ENCODE measurements around the gene IGF2R. TPM values are rescaled to one million over a fixed set of nuclear protein-coding genes. Genes with fewer than 3 reads are reported as not detected.

The IGF2R gene
- total RNA-seq, 1 experiment from 2014 or later: 127 TPM

DNA sequence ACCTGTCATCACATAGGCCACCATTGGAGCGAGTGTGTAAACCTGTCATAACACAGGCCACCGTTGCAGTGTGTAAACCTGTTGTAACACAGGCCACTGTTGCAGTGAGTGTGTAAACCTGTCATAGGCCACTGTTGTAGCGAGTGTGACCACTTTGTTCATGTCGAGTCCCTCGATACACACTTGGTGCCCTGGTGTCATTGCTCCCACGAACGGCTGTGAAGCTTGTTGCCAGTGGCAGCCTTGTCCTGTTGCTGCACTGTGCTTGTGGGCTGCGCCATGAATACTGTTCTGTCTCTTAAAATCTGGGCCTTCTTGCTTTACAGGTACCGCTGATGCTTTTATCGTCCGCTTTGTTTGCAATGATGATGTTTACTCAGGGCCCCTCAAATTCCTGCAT is 91.3 kb downstream of the IGF2R start:
- Mint-ChIP-seq H3K27ac (ENCODE audit: unreplicated experiment) (no peak overlapping the region), H3K4me1 (ENCODE audit: low read depth, unreplicated experiment) (no peaks in the 10 kb centered on the region), H3K36me3 (ENCODE audit: insufficient read depth, unreplicated experiment) (peaks cover 29% of the 10 kb centered on the region), H3K4me3 (ENCODE audit: low read depth, unreplicated experiment) (no peak overlapping the region), H3K9me3 (ENCODE audit: low read depth, unreplicated experiment) (no peaks in the 10 kb centered on the region), H3K27me3 (ENCODE audit: unreplicated experiment) (no peaks in the 10 kb centered on the region)
- no peak for TF ChIP-seq CTCF (IDR thresholded peaks at IDR 0.05; ENCODE audit: unreplicated experiment)
- CTCF ChIA-PET: no interaction called here
- BruUV-seq (replicated peaks): no TSS peak
- intact Hi-C loops (cut with micrococcal nuclease; ENCODE audit: unreplicated experiment): no loop called here
- no peak for DNase-seq

DNA sequence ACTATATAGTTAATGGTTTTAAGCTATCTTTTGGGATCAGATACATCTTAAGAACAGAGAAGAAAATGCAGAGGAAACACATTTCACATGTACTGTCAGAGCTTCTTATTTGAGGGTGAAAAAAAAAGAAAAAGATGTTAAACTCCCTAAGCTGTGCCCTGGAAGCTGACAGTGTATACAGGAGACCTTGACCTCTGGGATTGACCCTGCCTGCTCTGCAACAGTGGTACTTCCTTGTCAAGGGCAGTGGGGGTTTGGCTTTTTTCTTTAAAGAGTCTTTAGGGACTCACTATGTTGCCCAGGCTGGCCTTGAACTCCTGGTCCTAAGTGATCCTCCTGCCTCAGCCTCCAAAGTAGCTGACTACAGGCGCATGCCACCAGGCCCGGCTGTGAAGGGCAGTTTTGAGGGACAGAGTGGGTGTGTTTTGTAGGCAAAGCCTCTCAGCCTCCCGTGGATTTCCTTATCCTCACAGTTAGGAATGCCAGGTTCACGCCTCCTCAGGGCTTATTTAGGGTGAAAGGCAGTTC is 92.1 kb downstream of the IGF2R start:
- no peaks in the 10 kb centered on the region for H3K9me3 Mint-ChIP-seq (ENCODE audit: low read depth, unreplicated experiment)
- H3K4me3 Mint-ChIP-seq (ENCODE audit: low read depth, unreplicated experiment): no peak overlapping the region
- peaks cover 34% of the 10 kb centered on the region for H3K36me3 Mint-ChIP-seq (ENCODE audit: insufficient read depth, unreplicated experiment)
- DNase-seq: no peak
- no peak overlapping the region for H3K27ac Mint-ChIP-seq (ENCODE audit: unreplicated experiment)
- H3K27me3 Mint-ChIP-seq (ENCODE audit: unreplicated experiment): no peaks in the 10 kb centered on the region
- no peaks in the 10 kb centered on the region for H3K4me1 Mint-ChIP-seq (ENCODE audit: low read depth, unreplicated experiment)
- intact Hi-C loops (cut with micrococcal nuclease; ENCODE audit: unreplicated experiment): no loop called here
- CTCF ChIA-PET: no interaction called here
- BruUV-seq (replicated peaks): no TSS peak
- no peak for TF ChIP-seq CTCF (IDR thresholded peaks at IDR 0.05; ENCODE audit: unreplicated experiment)

GRCh38 chr6:160063771-160064413 is 95.0 kb downstream of the IGF2R start:
- Mint-ChIP-seq H3K27me3 (ENCODE audit: unreplicated experiment) (no peaks in the 10 kb centered on the region), H3K36me3 (ENCODE audit: insufficient read depth, unreplicated experiment) (peaks cover 41% of the 10 kb centered on the region), H3K4me1 (ENCODE audit: low read depth, unreplicated experiment) (no peaks in the 10 kb centered on the region), H3K9me3 (ENCODE audit: low read depth, unreplicated experiment) (no peaks in the 10 kb centered on the region), H3K4me3 (ENCODE audit: low read depth, unreplicated experiment) (no peak overlapping the region), H3K27ac (ENCODE audit: unreplicated experiment) (no peak overlapping the region)
- DNase-seq: no peak
- BruUV-seq (replicated peaks): no TSS peak
- intact Hi-C loops (cut with micrococcal nuclease; ENCODE audit: unreplicated experiment): no loop called here
- CTCF ChIA-PET: no interaction called here
- TF ChIP-seq CTCF (IDR thresholded peaks at IDR 0.05; ENCODE audit: unreplicated experiment): no peak

DNA sequence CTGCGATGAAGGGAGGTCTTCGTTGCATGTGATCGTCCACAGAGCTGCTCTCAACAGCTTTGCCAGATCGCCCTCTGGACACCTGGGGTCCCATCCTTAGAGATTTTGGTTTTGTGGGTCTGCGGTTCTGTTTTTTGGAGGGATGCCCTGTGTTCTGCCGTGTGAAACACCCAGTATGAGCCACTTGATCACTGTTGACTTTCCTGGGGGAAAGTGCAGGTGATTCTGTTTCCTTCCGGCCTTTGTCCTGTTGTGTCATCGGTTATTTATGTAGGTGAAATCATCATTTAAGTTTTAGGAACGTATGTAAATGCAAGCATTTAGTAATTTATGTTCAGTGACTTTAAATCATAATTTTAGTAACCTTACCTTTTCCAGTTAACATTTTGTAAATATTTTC is 96.3 kb downstream of the IGF2R start:
- no peak overlapping the region for H3K27ac Mint-ChIP-seq (ENCODE audit: unreplicated experiment)
- no peak overlapping the region for H3K4me3 Mint-ChIP-seq (ENCODE audit: low read depth, unreplicated experiment)
- BruUV-seq (replicated peaks): no TSS peak
- H3K27me3 Mint-ChIP-seq (ENCODE audit: unreplicated experiment): no peaks in the 10 kb centered on the region
- CTCF ChIA-PET: no interaction called here
- no peaks in the 10 kb centered on the region for H3K4me1 Mint-ChIP-seq (ENCODE audit: low read depth, unreplicated experiment)
- intact Hi-C loops (cut with micrococcal nuclease; ENCODE audit: unreplicated experiment): no loop called here
- DNase-seq: no peak
- no peaks in the 10 kb centered on the region for H3K9me3 Mint-ChIP-seq (ENCODE audit: low read depth, unreplicated experiment)
- no peak for TF ChIP-seq CTCF (IDR thresholded peaks at IDR 0.05; ENCODE audit: unreplicated experiment)
- H3K36me3 Mint-ChIP-seq (ENCODE audit: insufficient read depth, unreplicated experiment): peaks cover 50% of the 10 kb centered on the region

All from Calu3 (cell line).